ENCODE data around the gene PADI1.

The PADI1 gene

GRCh38 chr1:17187051-17187450 lies 17.9 kb upstream of the PADI1 start:
- no peak for DNase-seq (ENCODE audit: low read depth in 2 of 2)
- no peak overlapping the region for H3K4me3 ChIP-seq (replicated peaks in 1 of 2; ENCODE audit: low read depth in 2 of 2, low read length in 2 of 2)
- no peak for TF ChIP-seq CTCF (IDR thresholded peaks at IDR 0.05; ENCODE audit: low read depth, low read length)

GRCh38 chr1:17188217-17188616 lies 16.7 kb upstream of the PADI1 start:
- DNase-seq (ENCODE audit: low read depth in 2 of 2), result no peak
- no peak overlapping the region for H3K4me3 ChIP-seq (replicated peaks in 1 of 2; ENCODE audit: low read depth in 2 of 2, low read length in 2 of 2)
- no peak for TF ChIP-seq CTCF (IDR thresholded peaks at IDR 0.05; ENCODE audit: low read depth, low read length)

- TF ChIP-seq CTCF (IDR thresholded peaks at IDR 0.05; ENCODE audit: low read depth, low read length), result no peak
- no peak for DNase-seq (ENCODE audit: low read depth in 2 of 2)
- no peak overlapping the region for H3K4me3 ChIP-seq (replicated peaks in 1 of 2; ENCODE audit: low read depth in 2 of 2, low read length in 2 of 2)
Observed at GRCh38 chr1:17188889-17189631, 15.9 kb upstream of the PADI1 start.

- no peak for TF ChIP-seq CTCF (IDR thresholded peaks at IDR 0.05; ENCODE audit: low read depth, low read length)
- no peak overlapping the region for H3K4me3 ChIP-seq (replicated peaks in 1 of 2; ENCODE audit: low read depth in 2 of 2, low read length in 2 of 2)
- DNase-seq (ENCODE audit: low read depth in 2 of 2), result no peak
Observed at GRCh38 chr1:17189632-17189990, 15.3 kb upstream of the PADI1 start.

- DNase-seq (ENCODE audit: low read depth in 2 of 2), result peak; percentile 94 to 97
- TF ChIP-seq CTCF (IDR thresholded peaks at IDR 0.05; ENCODE audit: low read depth, low read length), result no peak
- no peak overlapping the region for H3K4me3 ChIP-seq (replicated peaks in 1 of 2; ENCODE audit: low read depth in 2 of 2, low read length in 2 of 2)
Observed at GRCh38 chr1:17190010-17190995, 14.6 kb upstream of the PADI1 start.

- no peak for DNase-seq (ENCODE audit: low read depth in 2 of 2)
- H3K4me3 ChIP-seq (replicated peaks in 1 of 2; ENCODE audit: low read depth in 2 of 2, low read length in 2 of 2), result no peak overlapping the region
- no peak for TF ChIP-seq CTCF (IDR thresholded peaks at IDR 0.05; ENCODE audit: low read depth, low read length)
Observed at GRCh38 chr1:17191990-17192242, 13.0 kb upstream of the PADI1 start.

Measured in cardiac fibroblast (primary cell).